GM18505 (cell line): ENCODE results near the gene MEOX1.

ENCODE experiments used
- ATAC-seq: cut with Tn5 transposase; IDR thresholded peaks from one replicate; pipeline ENCODE4 v1.9.1; 2021; ENCODE audit not compliant: unreplicated experiment
- POLR2A ChIP-seq: IDR thresholded peaks from 4 replicates; pipeline ENCODE4 v1.6.1; 2011; ENCODE audit warnings: borderline replicate concordance; ENCODE audit not compliant: insufficient read depth, insufficient read length; ENCODE audit errors: extremely low read depth

The MEOX1 gene

DNA sequence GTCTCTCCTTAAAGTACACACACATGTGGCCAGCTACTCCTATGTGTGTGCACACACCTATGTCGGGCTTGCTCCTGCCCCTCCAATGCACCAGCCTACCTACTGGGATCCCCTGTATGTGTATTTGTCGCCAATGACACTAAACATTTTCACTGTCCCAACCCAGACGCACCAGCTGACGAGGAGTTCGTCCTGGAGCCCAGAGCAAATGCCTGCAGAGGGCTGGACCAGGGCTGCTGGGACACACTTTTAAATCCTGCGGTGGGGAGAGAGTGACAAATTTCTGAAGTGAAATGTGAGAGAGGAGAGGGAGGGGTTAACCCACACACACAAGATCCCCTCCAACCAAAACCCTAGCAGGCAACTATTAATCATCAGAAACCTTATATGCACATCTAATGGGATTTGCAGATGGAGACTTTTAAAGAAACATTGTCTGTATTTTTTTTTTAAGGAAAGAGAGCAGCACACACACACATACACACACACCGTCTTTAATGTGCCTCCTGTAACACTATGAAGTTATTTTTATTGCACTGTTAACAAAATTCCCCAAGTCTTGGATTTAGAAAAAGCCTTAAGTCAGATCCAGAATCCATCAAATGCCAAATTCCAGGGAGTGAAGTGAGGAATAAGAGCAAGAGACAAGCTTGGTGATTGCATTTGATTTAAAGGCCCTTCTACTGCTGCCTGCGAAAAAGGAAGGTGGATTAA is at the start of gene MEOX1:
Gene MEOX1 (minus strand): TSS at position 224 of the 714 bp plus-strand sequence. CDS start 388 bp downstream, outside the sequence.
- TF ChIP-seq POLR2A = no peak
- ATAC-seq = no peak

DNA sequence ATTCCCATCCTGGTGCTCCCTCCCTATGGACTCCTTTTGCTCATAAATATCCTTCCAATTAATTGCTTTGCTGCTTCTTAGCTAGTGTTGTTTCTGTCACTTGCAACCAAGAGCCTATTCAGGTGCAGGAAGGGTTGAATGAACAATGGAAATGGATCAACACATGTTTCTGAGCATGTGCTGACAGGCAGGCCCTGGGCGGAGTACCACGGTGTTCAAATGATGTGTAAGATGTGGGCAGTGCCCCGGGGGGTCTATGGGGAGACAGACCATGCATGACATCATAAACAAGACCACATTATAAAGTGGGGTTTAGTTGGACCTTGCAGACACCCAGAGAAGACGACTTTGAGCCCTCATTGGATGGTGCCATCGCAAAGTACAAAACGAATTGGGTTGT is 48.4 kb upstream of the MEOX1 start:
- ATAC-seq = no peak

DNA sequence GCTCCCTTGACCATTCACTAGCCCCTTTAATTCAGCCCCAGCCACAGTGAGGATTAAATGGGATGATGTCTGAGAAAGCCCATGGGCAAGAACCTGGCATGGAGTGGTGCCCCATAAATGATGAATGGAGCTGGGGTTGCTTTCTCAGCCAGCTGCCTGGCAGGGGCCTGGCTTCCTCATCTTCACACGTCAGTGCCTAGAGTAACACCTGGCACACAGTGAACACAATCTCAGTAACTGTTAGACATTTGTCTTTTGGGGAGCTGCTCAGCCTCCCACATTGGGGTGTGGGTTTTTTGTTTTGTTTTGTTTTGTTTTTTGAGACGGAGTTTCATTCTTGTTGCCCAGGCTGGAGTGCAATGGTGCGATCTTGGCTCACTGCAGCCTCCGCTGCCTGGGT is 47.5 kb upstream of the MEOX1 start:
- TF ChIP-seq POLR2A = no peak
- no peak for ATAC-seq

More for the DNA sequence above, 48.4 kb upstream of the MEOX1 start:
- TF ChIP-seq POLR2A = no peak

- no peak for TF ChIP-seq POLR2A
- no peak for ATAC-seq
Observed at GRCh38 chr17:43707184-43707583, 45.5 kb upstream of the MEOX1 start.

DNA sequence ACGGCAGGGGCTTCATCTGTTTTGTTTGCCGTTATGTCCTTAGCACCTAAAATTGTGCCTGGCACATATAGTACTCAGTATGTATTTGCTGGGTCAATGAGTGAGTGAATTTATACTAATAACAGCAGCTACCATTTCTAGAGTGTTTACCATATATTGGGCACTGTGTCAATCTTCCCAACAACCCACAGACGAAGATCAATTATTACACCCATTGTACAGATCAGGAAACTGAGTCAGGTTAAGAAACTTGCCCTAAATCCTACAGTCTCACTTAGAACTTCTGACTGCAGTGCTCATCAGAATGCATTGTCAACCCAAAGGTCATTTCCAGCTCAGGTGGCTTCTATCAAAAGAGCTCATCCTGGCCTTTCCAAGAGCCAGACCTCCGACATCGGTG is 44.5 kb upstream of the MEOX1 start:
- no peak for ATAC-seq
- no peak for TF ChIP-seq POLR2A

DNA sequence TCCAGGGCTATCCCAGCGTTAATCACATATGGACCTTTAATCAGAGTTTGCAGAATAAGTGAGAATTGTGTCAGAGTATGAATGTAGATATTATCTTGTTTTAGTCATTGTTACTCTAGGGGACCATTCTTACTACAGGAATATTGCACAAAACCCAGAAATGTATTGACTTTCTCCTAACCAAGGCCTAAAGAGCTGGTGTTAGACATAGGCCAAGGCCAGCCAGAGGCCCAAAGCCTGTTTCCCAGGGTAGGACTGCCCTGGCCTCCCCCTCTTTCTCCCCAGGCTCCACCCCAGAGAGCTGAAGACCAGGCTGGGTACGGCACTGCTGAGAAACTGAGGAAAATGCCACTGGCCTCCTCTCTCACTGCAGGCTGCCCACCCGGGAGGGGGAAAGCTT is 41.9 kb upstream of the MEOX1 start:
- TF ChIP-seq POLR2A = no peak
- no peak for ATAC-seq

GRCh38 chr17:43702637-43703036 is 40.9 kb upstream of the MEOX1 start:
- ATAC-seq = no peak
- no peak for TF ChIP-seq POLR2A

DNA sequence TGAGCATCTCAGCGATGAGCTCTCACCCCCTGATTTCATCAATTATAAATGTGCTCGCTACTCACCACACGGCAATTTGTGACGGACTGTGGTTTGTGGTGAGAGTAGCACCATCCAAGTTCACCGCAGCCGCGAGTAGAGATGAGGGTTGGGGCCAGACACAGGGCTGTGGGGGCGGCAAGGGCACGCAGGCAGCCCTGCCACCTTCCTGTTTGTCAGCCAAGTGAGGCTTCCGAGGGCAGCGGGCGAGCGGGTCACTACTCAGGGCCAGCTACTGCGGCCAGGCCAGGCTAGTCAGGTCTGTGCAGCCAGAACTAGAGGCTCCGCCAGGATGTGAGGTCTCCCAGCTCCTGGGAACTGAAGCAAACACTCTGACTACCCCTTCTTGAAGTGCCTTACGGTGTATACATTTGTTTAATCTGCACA is 39.6 kb upstream of the MEOX1 start:
- no peak for TF ChIP-seq POLR2A
- ATAC-seq = peak; percentile 61

- TF ChIP-seq POLR2A = no peak
Observed at GRCh38 chr17:43699438-43699756, 37.7 kb upstream of the MEOX1 start.

DNA sequence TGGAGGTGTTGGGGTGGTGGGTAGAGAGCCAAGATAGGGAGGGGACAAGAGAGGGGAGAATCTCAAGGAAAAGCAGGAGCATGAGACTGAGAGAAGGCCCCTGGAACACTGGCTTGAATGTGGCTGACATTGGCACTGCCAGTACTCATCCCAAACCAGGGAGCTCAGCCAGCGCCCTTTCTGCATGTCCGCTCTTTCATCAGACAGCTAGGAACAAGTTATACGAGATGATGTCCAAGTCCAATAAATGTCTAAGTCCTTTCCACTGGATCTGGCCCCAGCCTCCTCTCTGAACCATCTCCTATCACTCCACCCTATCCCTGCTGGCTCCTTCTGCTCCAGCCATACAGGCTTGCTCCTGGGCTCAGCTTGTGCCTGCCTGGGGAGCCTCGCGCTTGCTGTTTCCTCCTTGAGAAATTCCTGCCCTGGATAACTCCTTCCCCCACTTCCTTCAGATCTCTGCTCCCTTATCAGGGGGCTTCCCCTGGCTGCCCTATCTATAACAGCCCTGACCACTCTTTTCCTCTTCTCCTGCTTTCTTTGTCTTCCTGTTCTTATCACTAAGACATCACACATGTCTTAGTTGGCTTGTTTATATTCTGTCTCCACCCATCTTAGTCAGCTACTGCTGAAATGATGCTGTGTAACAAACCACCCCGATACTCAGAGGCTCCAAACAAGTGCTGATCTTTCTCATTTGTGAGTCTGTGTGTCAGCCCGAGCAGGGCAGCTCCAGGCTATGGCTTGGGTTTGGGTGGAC is 37.1 kb upstream of the MEOX1 start:
- no peak for ATAC-seq
- TF ChIP-seq POLR2A = no peak

More at GRCh38 chr17:43699438-43699756, 37.7 kb upstream of the MEOX1 start:
- ATAC-seq = no peak

GRCh38 chr17:43697937-43698336 is 36.2 kb upstream of the MEOX1 start:
- ATAC-seq = no peak
- no peak for TF ChIP-seq POLR2A

DNA sequence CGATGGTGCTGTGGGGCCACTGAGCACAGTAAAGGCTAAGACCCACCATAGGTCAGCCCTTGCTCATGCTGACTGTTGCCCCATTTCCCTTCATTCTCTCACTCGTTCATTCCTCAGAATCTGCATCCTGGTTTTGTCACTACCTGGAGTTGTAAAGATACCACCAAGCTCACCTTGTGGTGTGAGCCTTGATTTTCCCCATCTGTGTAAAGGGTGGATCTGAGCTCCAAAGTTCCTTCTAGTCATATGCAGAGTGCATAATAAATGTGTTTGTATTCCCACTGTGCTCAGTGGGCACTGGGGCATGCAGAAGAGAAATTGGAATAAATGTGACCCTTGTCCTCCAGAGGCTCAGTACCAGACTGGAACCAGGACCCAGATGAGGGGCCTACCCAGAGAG is 35.2 kb upstream of the MEOX1 start:
- TF ChIP-seq POLR2A = no peak
- no peak for ATAC-seq

DNA sequence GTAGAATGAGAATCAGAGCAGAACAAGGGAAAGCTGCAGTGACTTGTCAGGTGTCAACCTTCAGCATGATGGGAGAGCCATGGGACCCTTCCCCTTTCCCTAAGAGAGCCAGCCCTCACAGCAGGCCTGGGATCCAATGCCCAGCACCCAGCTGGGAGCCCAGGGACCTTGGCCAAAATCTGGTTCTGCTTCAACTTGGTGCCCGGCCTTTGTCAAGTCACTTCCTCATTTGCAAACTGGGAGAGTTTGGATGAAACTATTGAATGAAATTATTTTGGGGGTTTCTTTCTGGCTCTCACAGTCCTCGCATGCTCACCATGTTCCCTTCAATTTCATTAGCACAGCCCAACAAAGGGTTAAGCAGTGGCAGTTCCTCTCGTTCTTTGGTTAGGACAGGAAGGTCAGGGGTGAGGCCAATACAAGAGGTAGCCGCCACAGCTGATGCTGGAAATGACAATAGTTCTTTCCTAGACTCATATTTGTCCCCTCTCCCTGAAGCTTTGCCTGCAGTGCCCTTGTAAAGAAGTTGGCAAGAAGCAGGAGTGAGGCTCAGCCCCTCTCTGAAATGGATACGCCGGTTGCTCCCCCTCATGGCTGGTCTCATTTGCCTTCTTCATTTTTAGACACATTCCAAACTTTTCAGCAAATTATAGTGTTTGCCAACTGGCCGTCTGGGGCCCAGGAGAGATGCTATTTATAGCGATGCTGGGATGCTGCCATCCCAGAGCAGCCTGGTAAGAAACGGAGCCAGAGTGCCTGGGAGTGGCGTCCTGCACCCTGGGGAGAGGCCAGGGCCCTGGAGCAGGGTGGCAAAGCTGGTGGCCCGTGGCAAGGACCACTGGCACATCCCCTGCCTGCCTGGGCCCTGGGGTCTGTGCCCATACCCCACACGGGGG is 34.5 kb upstream of the MEOX1 start:
- TF ChIP-seq POLR2A = no peak
- ATAC-seq = no peak
